Suprapubic skin (tissue), 4 donors: Measurements from ENCODE around the gene STPG4. TPM values are rescaled to one million over a fixed set of nuclear protein-coding genes. Genes with fewer than 3 reads are reported as not detected.

Experiments used
- DNase-seq, 2 donors: peaks; one replicate each; pipeline ENCODE4 v3.0.0-alpha.2; 2019; ENCODE audit warnings: low spot score in 2 of 2
- H3K27ac ChIP-seq: fragments of 200-600 bp; sonication (generic); one replicate; pipeline ENCODE4 v1.5.1; 2019
- H3K27me3 ChIP-seq: fragments of 200-600 bp; sonication (generic); one replicate; pipeline ENCODE4 v1.5.1; 2019
- H3K36me3 ChIP-seq: fragments of 200-600 bp; sonication (generic); one replicate; pipeline ENCODE4 v1.5.1; 2019
- H3K4me1 ChIP-seq: fragments of 200-600 bp; sonication (generic); one replicate; pipeline ENCODE4 v1.5.1; 2019
- H3K4me3 ChIP-seq: fragments of 200-600 bp; sonication (generic); one replicate; pipeline ENCODE4 v1.5.1; 2019; ENCODE audit warnings: mild to moderate bottlenecking
- H3K9me3 ChIP-seq: fragments of 200-600 bp; sonication (generic); one replicate; pipeline ENCODE4 v1.5.1; 2019
- CTCF ChIP-seq, 2 donors: fragments of 200-600 bp in 1 of 2; fragments of 450-650 bp in 1 of 2; sonication (generic) in 1 of 2; IDR thresholded peaks; one replicate each; pipeline ENCODE4 v1.5.1; 2016 to 2019; ENCODE audit warnings: antibody characterized with exemption in 2 of 2, mild to moderate bottlenecking in 1 of 2, moderate library complexity in 1 of 2
- EP300 ChIP-seq: sonication (generic); formaldehyde crosslinking; IDR thresholded peaks from one replicate; pipeline ENCODE4 v1.6.1; 2017; ENCODE audit warnings: antibody characterized with exemption
- POLR2A ChIP-seq, 2 donors: fragments of 450-650 bp; IDR thresholded peaks; one replicate each; pipeline ENCODE4 v1.6.1; 2017; ENCODE audit warnings: antibody characterized with exemption in 2 of 2, mild to moderate bottlenecking in 2 of 2, moderate library complexity in 2 of 2
- POLR2AphosphoS5 ChIP-seq, 3 donors: sonication (generic); formaldehyde crosslinking; IDR thresholded peaks; one replicate each; pipeline ENCODE4 v1.6.1; 2017; ENCODE audit warnings: antibody characterized with exemption in 3 of 3
- whole genome bisulfite sequencing: methylation state at CpG from one replicate; pipeline ENCODE4 v1.1.5; 2018; 5-methylcytosine and 5-hydroxymethylcytosine counted together
- total RNA-seq, 4 donors: library from RNA; depleted of rRNA; stranded (reverse); fragments of >200 nt; gene quantifications; one replicate each; pipeline ENCODE4 v1.1.0, GENCODE V29; 2016

Gene STPG4
- total RNA-seq, 4 donors from 2014 or later: 0.49 to 1.4 (median 0.91) TPM; not detected in 1

GRCh38 chr2:47167149-47167548, 12.0 kb upstream of the STPG4 start:
- peaks cover 35% of the 10 kb centered on the region for H3K4me1 ChIP-seq
- TF ChIP-seq POLR2AphosphoS5 (IDR thresholded peaks at IDR 0.05): no peak
- no peak for TF ChIP-seq CTCF (IDR thresholded peaks at IDR 0.05)
- no peak for TF ChIP-seq EP300
- TF ChIP-seq POLR2A (IDR thresholded peaks at IDR 0.05): no peak
- H3K27me3 ChIP-seq: no peaks in the 10 kb centered on the region
- WGBS: 87% methylated on average over 5 of the region's 5 CpGs
- H3K27ac ChIP-seq: no peak overlapping the region
- no peak for DNase-seq
- no peaks in the 10 kb centered on the region for H3K9me3 ChIP-seq
- no peak overlapping the region for H3K4me3 ChIP-seq
- H3K36me3 ChIP-seq: peaks cover 34% of the 10 kb centered on the region

DNA sequence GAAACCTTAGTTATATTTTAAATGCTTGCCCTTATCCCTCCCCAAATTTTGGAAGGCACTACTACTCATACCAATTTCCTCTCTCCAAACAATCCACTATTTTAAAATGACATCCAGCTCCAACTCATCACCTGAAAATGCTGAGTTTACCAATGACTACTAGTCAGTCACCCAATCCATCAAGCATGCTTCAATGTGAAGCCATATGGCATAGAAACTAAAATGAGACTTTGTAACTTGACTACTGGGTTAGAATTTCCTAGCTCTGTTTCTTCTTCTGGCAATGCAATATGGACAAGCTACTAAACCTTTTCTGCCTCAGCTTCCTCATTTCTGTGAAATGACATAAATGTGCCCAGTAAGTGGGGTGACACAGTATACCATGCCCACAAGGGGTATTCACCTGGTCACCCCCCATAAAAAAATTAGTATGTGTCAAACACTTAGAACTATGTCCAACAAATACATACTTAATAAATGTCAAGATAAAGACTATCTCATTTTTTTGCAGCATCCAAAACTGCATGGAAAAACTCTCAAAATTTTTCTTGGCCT, 10.0 kb upstream of the STPG4 start:
- Histone ChIP-seq H3K27me3 (no peaks in the 10 kb centered on the region), H3K36me3 (peaks cover 52% of the 10 kb centered on the region), H3K27ac (no peak overlapping the region), H3K4me3 (no peak overlapping the region), H3K9me3 (no peaks in the 10 kb centered on the region), H3K4me1 (peaks cover 14% of the 10 kb centered on the region)
- no peak for DNase-seq
- TF ChIP-seq POLR2AphosphoS5 (IDR thresholded peaks at IDR 0.05): no peak
- TF ChIP-seq CTCF (IDR thresholded peaks at IDR 0.05): no peak
- TF ChIP-seq EP300: no peak
- TF ChIP-seq POLR2A (IDR thresholded peaks at IDR 0.05): no peak

GRCh38 chr2:47162780-47163179, 7.7 kb upstream of the STPG4 start:
- TF ChIP-seq CTCF (IDR thresholded peaks at IDR 0.05) (no peak), POLR2AphosphoS5 (IDR thresholded peaks at IDR 0.05) (no peak), POLR2A (IDR thresholded peaks at IDR 0.05) (no peak), EP300 (no peak)
- Histone ChIP-seq H3K4me3 (no peak overlapping the region), H3K4me1 (peaks cover 4% of the 10 kb centered on the region), H3K27me3 (no peaks in the 10 kb centered on the region), H3K9me3 (no peaks in the 10 kb centered on the region), H3K27ac (no peak overlapping the region), H3K36me3 (peaks cover 55% of the 10 kb centered on the region)
- DNase-seq: no peak
- 88% methylated on average over 3 of the region's 3 CpGs for WGBS

DNA sequence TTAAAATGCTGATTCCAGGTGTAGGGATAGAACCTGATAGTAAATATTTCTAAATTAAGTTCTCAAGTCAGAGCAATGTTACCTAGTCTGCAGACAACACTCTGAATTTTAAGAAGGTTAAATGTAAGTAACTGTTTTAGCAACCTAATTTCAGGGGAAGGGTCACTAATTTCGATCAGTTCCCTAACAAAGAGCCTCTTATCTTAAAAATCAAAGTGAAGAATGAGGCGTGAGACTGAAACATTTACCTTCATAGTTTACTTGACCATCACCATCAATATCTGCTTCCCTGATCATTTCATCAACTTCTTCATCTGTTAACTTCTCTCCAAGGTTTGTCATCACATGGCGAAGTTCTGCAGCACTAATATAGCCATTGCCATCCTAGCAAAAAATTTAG, 6.4 kb upstream of the STPG4 start:
- Histone ChIP-seq H3K4me1 (peaks cover 4% of the 10 kb centered on the region), H3K9me3 (no peaks in the 10 kb centered on the region), H3K36me3 (peaks cover 58% of the 10 kb centered on the region), H3K27me3 (no peaks in the 10 kb centered on the region), H3K4me3 (no peak overlapping the region), H3K27ac (no peak overlapping the region)
- 94% methylated on average over 3 of the region's 3 CpGs for WGBS
- no peak for DNase-seq
- TF ChIP-seq POLR2A (IDR thresholded peaks at IDR 0.05) (no peak), EP300 (no peak), CTCF (IDR thresholded peaks at IDR 0.05) (no peak), POLR2AphosphoS5 (IDR thresholded peaks at IDR 0.05) (no peak)

DNA sequence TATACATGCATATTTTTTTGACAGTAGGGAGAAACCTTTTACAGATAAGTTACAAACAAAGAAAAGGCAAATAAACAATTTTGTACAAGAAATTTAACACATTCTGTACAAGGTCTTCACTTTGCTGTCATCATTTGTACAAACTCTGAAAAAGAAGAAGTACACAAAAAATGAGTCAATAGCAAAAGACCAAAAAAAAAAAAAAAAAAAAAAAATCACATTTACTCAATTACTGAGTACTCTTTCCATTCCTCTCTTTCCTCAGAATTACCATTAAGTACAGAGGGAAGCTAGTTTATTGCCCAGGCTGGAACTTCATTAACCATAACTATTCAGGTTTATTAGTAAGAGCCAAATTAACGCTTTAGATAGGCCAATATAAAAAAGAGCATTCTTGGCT, 5.6 kb upstream of the STPG4 start:
- H3K4me1 ChIP-seq: peaks cover 4% of the 10 kb centered on the region
- H3K27ac ChIP-seq: no peak overlapping the region
- H3K27me3 ChIP-seq: no peaks in the 10 kb centered on the region
- no peak for DNase-seq
- 94% methylated on average over 1 of the region's 1 CpG for WGBS
- peaks cover 58% of the 10 kb centered on the region for H3K36me3 ChIP-seq
- TF ChIP-seq CTCF (IDR thresholded peaks at IDR 0.05) (no peak), POLR2AphosphoS5 (IDR thresholded peaks at IDR 0.05) (no peak), POLR2A (IDR thresholded peaks at IDR 0.05) (no peak), EP300 (no peak)
- H3K9me3 ChIP-seq: no peaks in the 10 kb centered on the region
- no peak overlapping the region for H3K4me3 ChIP-seq
